Sigmoid colon (tissue), 4 donors: ENCODE data around the gene MRRF.

Experiments
- EP300 ChIP-seq, 4 donors: sonication (generic); formaldehyde crosslinking; IDR thresholded peaks; one replicate each; pipeline ENCODE4 v1.6.1; 2017; ENCODE audit warnings: antibody characterized with exemption in 4 of 4
- POLR2AphosphoS5 ChIP-seq, 4 donors: sonication (generic); formaldehyde crosslinking; IDR thresholded peaks; one replicate each; pipeline ENCODE4 v1.6.1; 2017; ENCODE audit warnings: antibody characterized with exemption in 4 of 4

DNA sequence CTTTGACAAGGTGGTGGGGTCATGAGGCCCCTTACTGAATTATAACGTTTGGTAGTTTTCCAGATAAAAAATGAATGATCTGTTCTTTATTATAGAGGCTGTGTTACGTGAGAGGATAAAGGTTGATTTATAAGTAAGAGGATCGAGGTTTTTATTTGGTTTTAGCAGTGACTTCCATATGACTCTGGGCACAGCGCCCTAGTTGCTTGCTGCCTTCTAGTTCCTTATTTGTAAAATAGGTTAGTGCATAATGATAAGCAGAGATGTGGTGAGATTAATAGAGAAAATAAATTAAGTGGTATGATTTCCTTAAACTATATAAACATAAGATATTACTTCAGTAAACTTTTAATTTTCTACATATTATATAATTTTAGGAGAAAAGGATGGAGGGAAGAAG lies 29.8 kb downstream of the MRRF start:
- TF ChIP-seq POLR2AphosphoS5 (IDR thresholded peaks at IDR 0.05) (no peak), EP300 (IDR thresholded peaks at IDR 0.05) (no peak)
